GM18498 (cell line): ENCODE data around the gene ARHGAP10.
A peak's percentile ranks its signal among the peaks of the same experiment; 100 is the strongest.
"Not testable (repeated sequence)": the region's sequence is repeated elsewhere in the genome, so short reads cannot be mapped to it uniquely, and the experiment has no call there.

Experiments used
- ATAC-seq: cut with Tn5 transposase; IDR thresholded peaks from one replicate; pipeline ENCODE4 v1.9.1; 2021; ENCODE audit warnings: mild to moderate bottlenecking, moderate library complexity; ENCODE audit not compliant: unreplicated experiment

ARHGAP10 gene

GRCh38 chr4:147791865-147792264, 60.0 kb downstream of the ARHGAP10 start:
- no peak for ATAC-seq

GRCh38 chr4:147793569-147794313, 61.9 kb downstream of the ARHGAP10 start:
- ATAC-seq, result peak; percentile 31

- no peak for ATAC-seq
Measured at GRCh38 chr4:147794314-147794680, 62.4 kb downstream of the ARHGAP10 start.

GRCh38 chr4:147794787-147795413, 63.0 kb downstream of the ARHGAP10 start:
- ATAC-seq, result peak; percentile 74

GRCh38 chr4:147799057-147799456, 67.2 kb downstream of the ARHGAP10 start:
- ATAC-seq, result not testable (repeated sequence)

- peak; percentile 97 for ATAC-seq
Measured at GRCh38 chr4:147799986-147800555, 68.2 kb downstream of the ARHGAP10 start.

GRCh38 chr4:147801820-147802219, 69.9 kb downstream of the ARHGAP10 start:
- no peak for ATAC-seq

GRCh38 chr4:147802346-147802745, 70.5 kb downstream of the ARHGAP10 start:
- ATAC-seq, result no peak

- no peak for ATAC-seq
Measured at GRCh38 chr4:147805946-147806345, 74.1 kb downstream of the ARHGAP10 start.

GRCh38 chr4:147808447-147808846, 76.6 kb downstream of the ARHGAP10 start:
- ATAC-seq, result no peak

GRCh38 chr4:147809211-147809610, 77.3 kb downstream of the ARHGAP10 start:
- ATAC-seq, result no peak

- ATAC-seq, result no peak
Measured at GRCh38 chr4:147811878-147812277, 80.0 kb downstream of the ARHGAP10 start.

GRCh38 chr4:147813109-147813773, 81.4 kb downstream of the ARHGAP10 start:
- no peak for ATAC-seq

- ATAC-seq, result no peak
Measured at GRCh38 chr4:147813973-147814372, 82.1 kb downstream of the ARHGAP10 start.

- no peak for ATAC-seq
Measured at GRCh38 chr4:147814376-147814775, 82.5 kb downstream of the ARHGAP10 start.

GRCh38 chr4:147815741-147816140, 83.9 kb downstream of the ARHGAP10 start:
- ATAC-seq, result no peak

GRCh38 chr4:147816382-147817254, 84.7 kb downstream of the ARHGAP10 start:
- no peak for ATAC-seq

GRCh38 chr4:147820975-147821374, 89.1 kb downstream of the ARHGAP10 start:
- ATAC-seq, result no peak

- peak; percentile 78 for ATAC-seq
Measured at GRCh38 chr4:147821555-147821954, 89.7 kb downstream of the ARHGAP10 start.

- ATAC-seq, result peak; percentile 22
Measured at GRCh38 chr4:147822128-147822527, 90.2 kb downstream of the ARHGAP10 start.

GRCh38 chr4:147823130-147823529, 91.2 kb downstream of the ARHGAP10 start:
- no peak for ATAC-seq
